Upper lobe of right lung (tissue), 1 donor: ENCODE data around the gene SIGLEC11. TPM values are rescaled to one million over a fixed set of nuclear protein-coding genes. Genes with fewer than 3 reads are reported as not detected.

Experiments used
- ATAC-seq: fragments of 200-7000 bp; cut with Tn5 transposase; one replicate; pipeline ENCODE4 v1.9.1; 2020; ENCODE audit warnings: mild to moderate bottlenecking, moderate library complexity
- DNase-seq: peaks from one replicate; pipeline ENCODE4 v3.0.0-alpha.2; 2020
- H3K27ac ChIP-seq: fragments of 200-600 bp; one replicate; pipeline ENCODE4 v1.8.0; 2022
- H3K27me3 ChIP-seq: fragments of 200-600 bp; one replicate; pipeline ENCODE4 v1.8.0; 2022; ENCODE audit warnings: mild to moderate bottlenecking
- H3K36me3 ChIP-seq: fragments of 200-600 bp; one replicate; pipeline ENCODE4 v1.8.0; 2022
- H3K4me1 ChIP-seq: fragments of 200-600 bp; one replicate; pipeline ENCODE4 v1.8.0; 2022
- H3K4me3 ChIP-seq: fragments of 200-600 bp; one replicate; pipeline ENCODE4 v1.8.0; 2022; ENCODE audit warnings: mild to moderate bottlenecking
- H3K9me3 ChIP-seq: fragments of 200-600 bp; one replicate; pipeline ENCODE4 v1.8.0; 2022
- intact Hi-C: fragments of 100-400 bp; cut with DNase I; formaldehyde crosslinking; loops from one replicate; pipeline ENCODE4 v1.11.0; 2022
- total RNA-seq: library from RNA; stranded (reverse); fragmentation: NEBNext Ultra II Directional; extraction: Animal tissue kit (Norgen Biotek cat#: 25700); gene quantifications from one replicate; pipeline ENCODE4 v1.2.1, GENCODE V29; 2021
- TF ChIP-seq, protein P1 (sequence below): fragments of 200-600 bp; IDR thresholded peaks from one replicate; pipeline ENCODE4 v1.8.0; 2022; ENCODE audit warnings: antibody characterized with exemption
- donor health status: DM: no; HTN: yes; CAD: no; lungs with severe emphysema.

The SIGLEC11 gene
- total RNA-seq, 1 donor from 2014 or later: 2.5 TPM

DNA sequence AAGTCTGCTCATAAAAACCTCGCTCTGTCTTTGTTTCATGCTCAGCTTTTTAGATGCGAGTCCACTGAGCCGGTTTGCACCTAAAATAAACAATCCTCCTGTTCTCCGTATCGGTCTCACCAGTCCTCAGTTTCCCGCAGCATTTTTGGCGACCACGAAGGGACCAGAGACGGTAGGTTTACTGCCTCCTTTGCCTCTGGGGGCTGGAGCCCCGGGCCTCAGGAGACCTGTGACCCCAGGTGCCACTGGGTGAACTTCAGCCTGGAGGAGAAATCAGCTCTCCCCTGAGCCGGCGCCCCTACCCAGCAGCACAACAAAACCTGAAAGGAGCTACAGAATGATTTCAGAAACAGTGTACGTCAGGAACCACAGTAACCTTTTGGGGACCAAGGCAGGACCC lies 8.1 kb downstream of the SIGLEC11 start:
- Histone ChIP-seq H3K27ac (no peak overlapping the region), H3K27me3 (no peaks in the 10 kb centered on the region), H3K36me3 (no peaks in the 10 kb centered on the region), H3K9me3 (no peaks in the 10 kb centered on the region), H3K4me1 (peaks cover 19% of the 10 kb centered on the region), H3K4me3 (no peak overlapping the region)
- TF ChIP-seq, protein P1, sequence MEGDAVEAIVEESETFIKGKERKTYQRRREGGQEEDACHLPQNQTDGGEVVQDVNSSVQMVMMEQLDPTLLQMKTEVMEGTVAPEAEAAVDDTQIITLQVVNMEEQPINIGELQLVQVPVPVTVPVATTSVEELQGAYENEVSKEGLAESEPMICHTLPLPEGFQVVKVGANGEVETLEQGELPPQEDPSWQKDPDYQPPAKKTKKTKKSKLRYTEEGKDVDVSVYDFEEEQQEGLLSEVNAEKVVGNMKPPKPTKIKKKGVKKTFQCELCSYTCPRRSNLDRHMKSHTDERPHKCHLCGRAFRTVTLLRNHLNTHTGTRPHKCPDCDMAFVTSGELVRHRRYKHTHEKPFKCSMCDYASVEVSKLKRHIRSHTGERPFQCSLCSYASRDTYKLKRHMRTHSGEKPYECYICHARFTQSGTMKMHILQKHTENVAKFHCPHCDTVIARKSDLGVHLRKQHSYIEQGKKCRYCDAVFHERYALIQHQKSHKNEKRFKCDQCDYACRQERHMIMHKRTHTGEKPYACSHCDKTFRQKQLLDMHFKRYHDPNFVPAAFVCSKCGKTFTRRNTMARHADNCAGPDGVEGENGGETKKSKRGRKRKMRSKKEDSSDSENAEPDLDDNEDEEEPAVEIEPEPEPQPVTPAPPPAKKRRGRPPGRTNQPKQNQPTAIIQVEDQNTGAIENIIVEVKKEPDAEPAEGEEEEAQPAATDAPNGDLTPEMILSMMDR: no peak
- no peak for DNase-seq
- ATAC-seq: no peak
- intact Hi-C loops: no loop called here

DNA sequence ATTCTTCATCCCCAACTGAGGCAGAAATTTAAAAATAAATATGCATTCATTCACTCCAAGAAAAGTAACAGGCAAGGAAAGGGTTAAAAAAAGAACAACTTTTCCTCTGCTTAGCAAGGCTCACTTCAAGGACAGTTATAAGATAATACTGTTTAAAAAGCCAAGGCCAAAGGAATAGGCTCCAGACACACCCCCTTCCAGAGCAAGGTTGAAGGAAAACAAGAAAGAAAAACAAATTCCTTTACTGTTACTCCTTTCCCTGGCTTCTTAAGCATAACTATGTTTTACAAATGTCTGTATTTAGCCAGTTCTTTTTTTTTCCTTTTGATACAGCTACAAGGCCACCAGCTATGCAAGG lies 8.5 kb downstream of the SIGLEC11 start:
- no peak for DNase-seq
- TF ChIP-seq, protein P1: no peak
- Histone ChIP-seq H3K27me3 (no peaks in the 10 kb centered on the region), H3K27ac (no peak overlapping the region), H3K4me1 (peaks cover 19% of the 10 kb centered on the region), H3K9me3 (no peaks in the 10 kb centered on the region), H3K36me3 (no peaks in the 10 kb centered on the region), H3K4me3 (no peak overlapping the region)
- ATAC-seq: no peak
- intact Hi-C loops: no loop called here

DNA sequence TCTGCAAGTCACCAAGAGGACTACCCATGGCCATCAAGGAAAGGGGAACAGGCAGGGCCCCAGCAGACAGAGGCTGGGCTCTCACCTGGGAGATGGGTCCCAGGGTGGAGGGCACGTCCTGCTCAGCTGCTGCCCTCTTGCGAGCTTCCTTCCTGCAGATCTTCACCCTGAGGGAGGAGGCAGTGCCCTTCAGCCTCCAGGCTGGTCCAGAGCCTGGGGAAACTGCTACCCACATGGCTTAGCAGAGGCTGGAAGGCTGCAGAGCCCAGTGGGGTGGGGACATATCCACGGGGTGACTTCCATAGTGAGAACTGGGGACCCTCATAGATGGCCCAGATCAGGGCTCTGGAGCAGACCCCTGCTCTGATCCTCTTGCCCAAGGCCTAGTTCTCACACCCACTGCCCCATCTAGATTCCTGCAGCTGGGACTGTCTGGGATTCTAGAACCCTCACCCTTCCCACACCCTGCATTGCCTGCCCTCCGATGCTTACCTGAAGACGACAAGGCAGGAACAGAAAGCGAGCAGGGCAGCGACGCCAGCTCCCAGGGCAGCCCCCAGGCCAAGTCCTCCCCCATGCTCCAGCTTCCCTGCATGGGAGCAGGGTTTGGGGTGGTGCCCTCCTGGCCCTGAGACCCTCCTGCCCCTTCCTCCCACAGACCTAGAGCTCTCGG lies 9.0 kb downstream of the SIGLEC11 start:
- H3K4me3 ChIP-seq: no peak overlapping the region
- H3K27ac ChIP-seq: no peak overlapping the region
- TF ChIP-seq, protein P1: no peak
- no peaks in the 10 kb centered on the region for H3K27me3 ChIP-seq
- peaks cover 19% of the 10 kb centered on the region for H3K4me1 ChIP-seq
- intact Hi-C loops: no loop called here
- no peaks in the 10 kb centered on the region for H3K9me3 ChIP-seq
- DNase-seq: no peak
- no peak for ATAC-seq
- H3K36me3 ChIP-seq: no peaks in the 10 kb centered on the region

DNA sequence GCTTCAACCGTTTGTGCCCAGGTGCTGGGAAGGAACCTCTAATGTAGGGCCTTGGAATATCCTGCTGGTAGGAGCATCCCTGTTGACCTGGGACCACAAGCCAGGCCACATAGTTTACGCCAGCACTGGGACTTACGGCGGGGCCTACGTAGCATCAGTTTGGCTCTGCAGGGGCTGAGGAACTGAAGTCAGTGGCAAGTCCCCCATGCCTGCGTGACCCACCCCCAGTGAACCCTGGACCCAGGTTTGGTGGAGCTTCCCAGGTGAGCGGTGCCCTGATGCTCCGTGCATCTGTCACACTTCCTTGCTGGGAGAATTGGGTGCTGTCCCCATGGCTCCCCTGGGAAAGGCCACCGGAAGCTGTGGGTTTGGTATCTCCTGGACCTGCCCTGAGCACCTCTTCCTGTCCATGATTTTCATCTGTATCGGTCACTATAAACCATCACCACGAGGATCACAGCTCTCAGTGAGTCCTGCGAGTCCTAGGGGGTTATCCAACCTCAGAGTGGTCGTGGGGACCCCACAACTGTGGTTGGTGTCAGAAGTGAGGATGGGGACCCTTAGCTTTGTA lies 9.9 kb downstream of the SIGLEC11 start:
- DNase-seq (no peak), ATAC-seq (no peak)
- Histone ChIP-seq H3K27me3 (no peaks in the 10 kb centered on the region), H3K36me3 (no peaks in the 10 kb centered on the region), H3K4me3 (no peak overlapping the region), H3K4me1 (peaks cover 19% of the 10 kb centered on the region), H3K27ac (no peak overlapping the region), H3K9me3 (no peaks in the 10 kb centered on the region)
- intact Hi-C loops: no loop called here
- TF ChIP-seq, protein P1: no peak

DNA sequence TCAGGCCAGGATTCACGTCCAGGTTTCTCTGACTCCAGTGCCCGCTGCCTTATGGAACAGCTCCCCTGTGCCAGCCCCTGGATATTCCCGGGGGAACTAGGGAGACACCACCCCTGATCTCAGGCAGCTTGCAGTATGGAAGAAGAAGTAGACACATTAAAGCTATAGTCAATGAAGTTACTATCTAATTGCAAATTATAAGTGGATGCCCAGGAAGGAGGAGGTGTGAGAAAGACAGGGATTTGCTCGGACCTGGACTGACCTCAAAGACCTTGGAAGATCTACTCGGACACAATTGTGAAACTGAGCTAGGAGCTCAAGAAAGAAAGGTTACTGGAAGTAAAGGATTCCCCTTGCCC lies 10.4 kb downstream of the SIGLEC11 start:
- no peak for DNase-seq
- H3K4me1 ChIP-seq: peaks cover 17% of the 10 kb centered on the region
- no peaks in the 10 kb centered on the region for H3K36me3 ChIP-seq
- no peak for ATAC-seq
- no peaks in the 10 kb centered on the region for H3K27me3 ChIP-seq
- no peak overlapping the region for H3K4me3 ChIP-seq
- TF ChIP-seq, protein P1: no peak
- intact Hi-C loops: no loop called here
- no peaks in the 10 kb centered on the region for H3K9me3 ChIP-seq
- H3K27ac ChIP-seq: no peak overlapping the region
